Type B pancreatic cell (in vitro differentiated cells): Measurements from ENCODE around the gene PARD6G. TPM values are rescaled to one million over a fixed set of nuclear protein-coding genes. Genes with fewer than 3 reads are reported as not detected.

Experiments
- DNase-seq: peaks from one replicate; pipeline ENCODE4 v3.0.0; 2021; ENCODE audit warnings: mixed read lengths; ENCODE audit not compliant: unreplicated experiment; ENCODE audit errors: extremely low spot score
- H3K27ac Mint-ChIP-seq: 2 replicates; pipeline ENCODE4 v1.8.0; 2021; ENCODE audit warnings: mild to moderate bottlenecking, mixed read lengths
- H3K27me3 Mint-ChIP-seq: 2 replicates; pipeline ENCODE4 v1.8.0; 2021; ENCODE audit warnings: mixed read lengths
- H3K36me3 Mint-ChIP-seq: 2 replicates; pipeline ENCODE4 v1.8.0; 2021; ENCODE audit warnings: mixed read lengths
- H3K4me1 Mint-ChIP-seq: one replicate; pipeline ENCODE4 v1.8.0; 2021; ENCODE audit warnings: mixed read lengths; ENCODE audit not compliant: unreplicated experiment
- H3K4me3 Mint-ChIP-seq: 2 replicates; pipeline ENCODE4 v1.8.0; 2021; ENCODE audit warnings: mild to moderate bottlenecking, mixed read lengths
- H3K9me3 Mint-ChIP-seq: 2 replicates; pipeline ENCODE4 v1.8.0; 2021; ENCODE audit warnings: mixed read lengths
- CTCF ChIP-seq: fragments of 200-600 bp; sonication (generic); conservative IDR thresholded peaks from 2 replicates; pipeline ENCODE4 v1.5.0; 2021; ENCODE audit warnings: antibody characterized with exemption, mild to moderate bottlenecking
- total RNA-seq: library from RNA; stranded (reverse); gene quantifications from 2 replicates; pipeline ENCODE4 v1.2.1, GENCODE V29; 2021; ENCODE audit warnings: low replicate concordance

Gene PARD6G
- total RNA-seq, 1 donor from 2014 or later: 21.8 TPM

- Mint-ChIP-seq H3K4me3 (peak overlapping the region; percentile 68), H3K9me3 (no peaks in the 10 kb centered on the region), H3K27me3 (no peaks in the 10 kb centered on the region), H3K4me1 (peaks cover 4% of the 10 kb centered on the region), H3K27ac (no peak overlapping the region), H3K36me3 (peaks cover 11% of the 10 kb centered on the region)
- TF ChIP-seq CTCF: no peak
- DNase-seq: no peak
Measured at GRCh38 chr18:80147037-80147417, 100.3 kb downstream of the PARD6G start.

- no peak for DNase-seq
- Mint-ChIP-seq H3K27me3 (no peaks in the 10 kb centered on the region), H3K9me3 (no peaks in the 10 kb centered on the region), H3K4me3 (no peak overlapping the region), H3K4me1 (peaks cover 4% of the 10 kb centered on the region), H3K27ac (no peak overlapping the region), H3K36me3 (peaks cover 7% of the 10 kb centered on the region)
- TF ChIP-seq CTCF: no peak
Measured at GRCh38 chr18:80145196-80145804, 102.0 kb downstream of the PARD6G start.

GRCh38 chr18:80143881-80144280, 103.4 kb downstream of the PARD6G start:
- H3K36me3 Mint-ChIP-seq: peaks cover 3% of the 10 kb centered on the region
- H3K9me3 Mint-ChIP-seq: no peaks in the 10 kb centered on the region
- peaks cover 4% of the 10 kb centered on the region for H3K4me1 Mint-ChIP-seq
- DNase-seq: no peak
- no peak overlapping the region for H3K4me3 Mint-ChIP-seq
- H3K27ac Mint-ChIP-seq: no peak overlapping the region
- H3K27me3 Mint-ChIP-seq: no peaks in the 10 kb centered on the region
- TF ChIP-seq CTCF: no peak

- Mint-ChIP-seq H3K4me3 (no peak overlapping the region), H3K36me3 (peaks cover 12% of the 10 kb centered on the region), H3K9me3 (no peaks in the 10 kb centered on the region), H3K27me3 (no peaks in the 10 kb centered on the region), H3K27ac (no peak overlapping the region), H3K4me1 (peaks cover 2% of the 10 kb centered on the region)
- no peak for DNase-seq
- no peak for TF ChIP-seq CTCF
Measured at GRCh38 chr18:80140455-80140985, 106.8 kb downstream of the PARD6G start.

- H3K27ac Mint-ChIP-seq: no peak overlapping the region
- no peaks in the 10 kb centered on the region for H3K27me3 Mint-ChIP-seq
- no peaks in the 10 kb centered on the region for H3K9me3 Mint-ChIP-seq
- H3K36me3 Mint-ChIP-seq: peaks cover 18% of the 10 kb centered on the region
- DNase-seq: no peak
- TF ChIP-seq CTCF: no peak
- no peaks in the 10 kb centered on the region for H3K4me1 Mint-ChIP-seq
- H3K4me3 Mint-ChIP-seq: no peak overlapping the region
Measured at GRCh38 chr18:80137976-80138375, 109.3 kb downstream of the PARD6G start.

- H3K27me3 Mint-ChIP-seq: no peaks in the 10 kb centered on the region
- no peak overlapping the region for H3K27ac Mint-ChIP-seq
- no peaks in the 10 kb centered on the region for H3K9me3 Mint-ChIP-seq
- no peaks in the 10 kb centered on the region for H3K4me1 Mint-ChIP-seq
- no peak for DNase-seq
- H3K36me3 Mint-ChIP-seq: peaks cover 20% of the 10 kb centered on the region
- no peak overlapping the region for H3K4me3 Mint-ChIP-seq
- no peak for TF ChIP-seq CTCF
Measured at GRCh38 chr18:80137137-80137536, 110.2 kb downstream of the PARD6G start.
